HCT116 (cell line): ENCODE results near the gene IL1RL1.

Source experiments
- EZH2phosphoT487 ChIP-seq: fragments of 200-600 bp; IDR thresholded peaks from 2 replicates; pipeline ENCODE4 v1.6.1; 2018; ENCODE audit warnings: antibody characterized with exemption, borderline replicate concordance
- JUND ChIP-seq: IDR thresholded peaks from 2 replicates; pipeline ENCODE4 v1.6.1; 2012
- POLR2A ChIP-seq: IDR thresholded peaks from 2 replicates; pipeline ENCODE4 v1.7.0; 2011; ENCODE audit warnings: borderline replicate concordance; ENCODE audit not compliant: insufficient read depth, insufficient read length; ENCODE audit errors: extremely low read depth
- YY1 ChIP-seq: IDR thresholded peaks from 2 replicates; pipeline ENCODE4 v1.6.1; 2011; ENCODE audit warnings: low read length, low read depth, moderate library complexity, mild to moderate bottlenecking; ENCODE audit not compliant: insufficient replicate concordance; ENCODE audit errors: extremely low read depth
- TF ChIP-seq, protein P1 (sequence below), 3 experiments: fragments of 200-600 bp in 1 of 3; sonication (generic) in 1 of 3; IDR thresholded peaks in 2 of 3; conservative IDR thresholded peaks in 1 of 3; 2 replicates each; pipeline ENCODE4 v1.5.1; 2012 to 2017; ENCODE audit warnings: low read depth in 2 of 3, low read length in 2 of 3, antibody characterized with exemption in 1 of 3, borderline replicate concordance in 1 of 3, control low read depth in 1 of 3, mild to moderate bottlenecking in 1 of 3, mixed read lengths in 1 of 3, mixed run types in 1 of 3, moderate library complexity in 1 of 3; ENCODE audit not compliant: insufficient read depth in 1 of 3
- TF ChIP-seq, protein P2 (sequence below): IDR thresholded peaks from 2 replicates; pipeline ENCODE4 v1.6.1; 2012; ENCODE audit warnings: low read depth

DNA sequence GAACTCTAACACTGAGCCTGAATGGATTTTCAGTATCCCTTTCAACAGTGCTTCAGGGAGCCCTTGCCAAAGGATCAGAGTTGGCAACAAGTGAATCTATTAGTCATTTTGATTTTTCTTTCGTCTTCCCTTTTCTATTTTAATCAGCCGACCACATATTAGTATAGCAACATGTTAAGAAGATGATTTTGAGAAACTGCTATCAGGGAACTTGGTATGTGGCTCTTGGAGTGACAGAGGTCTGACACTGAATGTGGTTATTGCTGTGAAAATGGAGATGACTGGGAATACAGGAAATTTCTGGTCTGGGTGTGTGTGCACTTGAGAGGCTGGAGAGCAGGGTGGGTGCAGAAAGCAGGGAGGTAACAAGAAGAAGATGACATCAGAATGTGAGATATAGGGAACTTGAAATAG, 28.7 kb upstream of the IL1RL1 start:
- no peak for TF ChIP-seq YY1
- TF ChIP-seq, protein P1, sequence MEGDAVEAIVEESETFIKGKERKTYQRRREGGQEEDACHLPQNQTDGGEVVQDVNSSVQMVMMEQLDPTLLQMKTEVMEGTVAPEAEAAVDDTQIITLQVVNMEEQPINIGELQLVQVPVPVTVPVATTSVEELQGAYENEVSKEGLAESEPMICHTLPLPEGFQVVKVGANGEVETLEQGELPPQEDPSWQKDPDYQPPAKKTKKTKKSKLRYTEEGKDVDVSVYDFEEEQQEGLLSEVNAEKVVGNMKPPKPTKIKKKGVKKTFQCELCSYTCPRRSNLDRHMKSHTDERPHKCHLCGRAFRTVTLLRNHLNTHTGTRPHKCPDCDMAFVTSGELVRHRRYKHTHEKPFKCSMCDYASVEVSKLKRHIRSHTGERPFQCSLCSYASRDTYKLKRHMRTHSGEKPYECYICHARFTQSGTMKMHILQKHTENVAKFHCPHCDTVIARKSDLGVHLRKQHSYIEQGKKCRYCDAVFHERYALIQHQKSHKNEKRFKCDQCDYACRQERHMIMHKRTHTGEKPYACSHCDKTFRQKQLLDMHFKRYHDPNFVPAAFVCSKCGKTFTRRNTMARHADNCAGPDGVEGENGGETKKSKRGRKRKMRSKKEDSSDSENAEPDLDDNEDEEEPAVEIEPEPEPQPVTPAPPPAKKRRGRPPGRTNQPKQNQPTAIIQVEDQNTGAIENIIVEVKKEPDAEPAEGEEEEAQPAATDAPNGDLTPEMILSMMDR (IDR thresholded peaks at IDR 0.05 in 2 of 3, conservative IDR thresholded peaks at IDR 0.05 in 1 of 3; ENCODE audit: borderline replicate concordance in 1 of 3, insufficient read depth in 1 of 3, low read depth in 2 of 3, low read length in 2 of 3): no peak
- TF ChIP-seq JUND: no peak
- TF ChIP-seq, protein P2, sequence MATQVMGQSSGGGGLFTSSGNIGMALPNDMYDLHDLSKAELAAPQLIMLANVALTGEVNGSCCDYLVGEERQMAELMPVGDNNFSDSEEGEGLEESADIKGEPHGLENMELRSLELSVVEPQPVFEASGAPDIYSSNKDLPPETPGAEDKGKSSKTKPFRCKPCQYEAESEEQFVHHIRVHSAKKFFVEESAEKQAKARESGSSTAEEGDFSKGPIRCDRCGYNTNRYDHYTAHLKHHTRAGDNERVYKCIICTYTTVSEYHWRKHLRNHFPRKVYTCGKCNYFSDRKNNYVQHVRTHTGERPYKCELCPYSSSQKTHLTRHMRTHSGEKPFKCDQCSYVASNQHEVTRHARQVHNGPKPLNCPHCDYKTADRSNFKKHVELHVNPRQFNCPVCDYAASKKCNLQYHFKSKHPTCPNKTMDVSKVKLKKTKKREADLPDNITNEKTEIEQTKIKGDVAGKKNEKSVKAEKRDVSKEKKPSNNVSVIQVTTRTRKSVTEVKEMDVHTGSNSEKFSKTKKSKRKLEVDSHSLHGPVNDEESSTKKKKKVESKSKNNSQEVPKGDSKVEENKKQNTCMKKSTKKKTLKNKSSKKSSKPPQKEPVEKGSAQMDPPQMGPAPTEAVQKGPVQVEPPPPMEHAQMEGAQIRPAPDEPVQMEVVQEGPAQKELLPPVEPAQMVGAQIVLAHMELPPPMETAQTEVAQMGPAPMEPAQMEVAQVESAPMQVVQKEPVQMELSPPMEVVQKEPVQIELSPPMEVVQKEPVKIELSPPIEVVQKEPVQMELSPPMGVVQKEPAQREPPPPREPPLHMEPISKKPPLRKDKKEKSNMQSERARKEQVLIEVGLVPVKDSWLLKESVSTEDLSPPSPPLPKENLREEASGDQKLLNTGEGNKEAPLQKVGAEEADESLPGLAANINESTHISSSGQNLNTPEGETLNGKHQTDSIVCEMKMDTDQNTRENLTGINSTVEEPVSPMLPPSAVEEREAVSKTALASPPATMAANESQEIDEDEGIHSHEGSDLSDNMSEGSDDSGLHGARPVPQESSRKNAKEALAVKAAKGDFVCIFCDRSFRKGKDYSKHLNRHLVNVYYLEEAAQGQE: no peak
- TF ChIP-seq POLR2A: no peak
- TF ChIP-seq EZH2phosphoT487: no peak
